Stimulated activated CD4-positive, alpha-beta T cell treated with anti-CD3 and anti-CD28 coated beads, Interleukin-1b, Interleukin-23, amount 100 ng/mL, for 48 hours (primary cell): Measurements from ENCODE around the gene PLXNB2.

Experiments
- DNase-seq: peaks from one replicate; pipeline ENCODE4 v3.0.0-alpha.2; 2020

The PLXNB2 gene

GRCh38 chr22:50296658-50297490, 10.6 kb downstream of the PLXNB2 start:
- no peak for DNase-seq

- DNase-seq: no peak
Measured at GRCh38 chr22:50294319-50294656, 13.2 kb downstream of the PLXNB2 start.

- no peak for DNase-seq
Measured at GRCh38 chr22:50293441-50294318, 13.8 kb downstream of the PLXNB2 start.

GRCh38 chr22:50292643-50293440, 14.6 kb downstream of the PLXNB2 start:
- no peak for DNase-seq

- no peak for DNase-seq
Measured at GRCh38 chr22:50289942-50290630, 17.4 kb downstream of the PLXNB2 start.

- no peak for DNase-seq
Measured at GRCh38 chr22:50289151-50289941, 18.1 kb downstream of the PLXNB2 start.

- no peak for DNase-seq
Measured at GRCh38 chr22:50287731-50288130, 19.7 kb downstream of the PLXNB2 start.

- no peak for DNase-seq
Measured at GRCh38 chr22:50286701-50287318, 20.6 kb downstream of the PLXNB2 start.

- no peak for DNase-seq
Measured at GRCh38 chr22:50286275-50286674, 21.2 kb downstream of the PLXNB2 start.

- no peak for DNase-seq
Measured at GRCh38 chr22:50285568-50286229, 21.7 kb downstream of the PLXNB2 start.

GRCh38 chr22:50284479-50284878, 23.0 kb downstream of the PLXNB2 start:
- no peak for DNase-seq

GRCh38 chr22:50283821-50284220, 23.6 kb downstream of the PLXNB2 start:
- no peak for DNase-seq

GRCh38 chr22:50282361-50283155, 24.9 kb downstream of the PLXNB2 start:
- DNase-seq: no peak

GRCh38 chr22:50281957-50282356, 25.5 kb downstream of the PLXNB2 start:
- DNase-seq: no peak

- no peak for DNase-seq
Measured at GRCh38 chr22:50281384-50281760, 26.1 kb downstream of the PLXNB2 start.

GRCh38 chr22:50280708-50281383, 26.6 kb downstream of the PLXNB2 start:
- no peak for DNase-seq

GRCh38 chr22:50280022-50280707, 27.3 kb downstream of the PLXNB2 start:
- no peak for DNase-seq

- no peak for DNase-seq
Measured at GRCh38 chr22:50278956-50279619, 28.4 kb downstream of the PLXNB2 start.
